Sigmoid colon (tissue), 7 donors: ENCODE measurements around the gene RNF10. TPM values are rescaled to one million over a fixed set of nuclear protein-coding genes. Genes with fewer than 3 reads are reported as not detected.
A peak's percentile ranks its signal among the peaks of the same experiment; 100 is the strongest.

Experiments
- DNase-seq: peaks from one replicate; pipeline ENCODE4 v3.0.0-alpha.2; 2019
- H3K27ac ChIP-seq, 4 donors: fragments of 200-600 bp; sonication (generic); one replicate each; pipeline ENCODE4 v1.5.1; 2016 to 2019; ENCODE audit warnings: mild to moderate bottlenecking in 1 of 4
- H3K27me3 ChIP-seq, 3 donors: fragments of 200-600 bp; sonication (generic); one replicate each; pipeline ENCODE4 v1.5.1; 2019; ENCODE audit warnings: mild to moderate bottlenecking in 1 of 3
- H3K36me3 ChIP-seq, 4 donors: fragments of 200-600 bp; sonication (generic); one replicate each; pipeline ENCODE4 v1.5.1; 2016 to 2019
- H3K4me1 ChIP-seq, 4 donors: fragments of 200-600 bp; sonication (generic); one replicate each; pipeline ENCODE4 v1.5.1; 2017 to 2019
- H3K4me3 ChIP-seq, 4 donors: fragments of 200-600 bp; sonication (generic); one replicate each; pipeline ENCODE4 v1.5.1; 2017 to 2019; ENCODE audit warnings: mild to moderate bottlenecking in 2 of 4, moderate library complexity in 1 of 4
- H3K9me3 ChIP-seq, 4 donors: fragments of 200-600 bp in 3 of 4; sonication (generic) in 3 of 4; one replicate each; pipeline versions ENCODE4 v1.5.1 to v1.6.1; 2013 to 2019
- EP300 ChIP-seq, 4 donors: sonication (generic); formaldehyde crosslinking; IDR thresholded peaks; one replicate each; pipeline ENCODE4 v1.6.1; 2017; ENCODE audit warnings: antibody characterized with exemption in 4 of 4
- POLR2A ChIP-seq, 2 donors: fragments of 450-650 bp; IDR thresholded peaks; one replicate each; pipeline ENCODE4 v1.6.1; 2016; ENCODE audit warnings: antibody characterized with exemption in 2 of 2, mild to moderate bottlenecking in 2 of 2, moderate library complexity in 2 of 2
- POLR2AphosphoS5 ChIP-seq, 4 donors: sonication (generic); formaldehyde crosslinking; IDR thresholded peaks; one replicate each; pipeline ENCODE4 v1.6.1; 2017; ENCODE audit warnings: antibody characterized with exemption in 4 of 4
- WGBS, 2 donors: extraction: QIAGEN DNeasy Blood & Tissue Kit; methylation state at CpG; one replicate each; pipeline ENCODE4 v1.1.7; 2013; 5-methylcytosine and 5-hydroxymethylcytosine counted together
- intact Hi-C: fragments of 100-400 bp; cut with DNase I; formaldehyde crosslinking; loops from one replicate; pipeline ENCODE4 v1.15.1; 2023
- polyA plus RNA-seq, 3 donors: library from polyadenylated mRNA; stranded (reverse); fragments of 200-250 nt; gene quantifications; one replicate each; pipeline ENCODE4 v1.2.3, GENCODE V29; 2013
- total RNA-seq, 4 donors: library from RNA; depleted of rRNA; stranded (reverse); fragments of >200 nt; gene quantifications; one replicate each; pipeline ENCODE4 v1.1.0, GENCODE V29; 2016
- TF ChIP-seq, protein P1 (sequence below), 4 experiments: fragments of 450-650 bp in 3 of 4; fragments of 200-600 bp in 1 of 4; IDR thresholded peaks; one replicate each; pipeline ENCODE4 v1.5.1; 2016 to 2019; ENCODE audit warnings: antibody characterized with exemption in 4 of 4, mild to moderate bottlenecking in 3 of 4, moderate library complexity in 2 of 4
- donor health status: healthy with polysubstance abuse.
- donor health status: Bipolar disorder and iron deficiency.
- donor health status: healthy.

Gene RNF10
- total and polyA plus RNA-seq, 7 donors, result 106 to 177 (median 115) TPM

GRCh38 chr12:120583478-120584030, 49.4 kb downstream of the RNF10 start:
- no peaks in the 10 kb centered on the region for H3K9me3 ChIP-seq
- H3K27ac ChIP-seq, result no peak overlapping the region
- H3K4me3 ChIP-seq, result no peak overlapping the region
- TF ChIP-seq POLR2AphosphoS5 (IDR thresholded peaks at IDR 0.05), result no peak
- no peak for TF ChIP-seq POLR2A (IDR thresholded peaks at IDR 0.05)
- TF ChIP-seq, protein P1, sequence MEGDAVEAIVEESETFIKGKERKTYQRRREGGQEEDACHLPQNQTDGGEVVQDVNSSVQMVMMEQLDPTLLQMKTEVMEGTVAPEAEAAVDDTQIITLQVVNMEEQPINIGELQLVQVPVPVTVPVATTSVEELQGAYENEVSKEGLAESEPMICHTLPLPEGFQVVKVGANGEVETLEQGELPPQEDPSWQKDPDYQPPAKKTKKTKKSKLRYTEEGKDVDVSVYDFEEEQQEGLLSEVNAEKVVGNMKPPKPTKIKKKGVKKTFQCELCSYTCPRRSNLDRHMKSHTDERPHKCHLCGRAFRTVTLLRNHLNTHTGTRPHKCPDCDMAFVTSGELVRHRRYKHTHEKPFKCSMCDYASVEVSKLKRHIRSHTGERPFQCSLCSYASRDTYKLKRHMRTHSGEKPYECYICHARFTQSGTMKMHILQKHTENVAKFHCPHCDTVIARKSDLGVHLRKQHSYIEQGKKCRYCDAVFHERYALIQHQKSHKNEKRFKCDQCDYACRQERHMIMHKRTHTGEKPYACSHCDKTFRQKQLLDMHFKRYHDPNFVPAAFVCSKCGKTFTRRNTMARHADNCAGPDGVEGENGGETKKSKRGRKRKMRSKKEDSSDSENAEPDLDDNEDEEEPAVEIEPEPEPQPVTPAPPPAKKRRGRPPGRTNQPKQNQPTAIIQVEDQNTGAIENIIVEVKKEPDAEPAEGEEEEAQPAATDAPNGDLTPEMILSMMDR (IDR thresholded peaks at IDR 0.05), result peak; percentile 87 to 92 (median 88)
- no peak for TF ChIP-seq EP300 (IDR thresholded peaks at IDR 0.05)
- intact Hi-C loops, result loop anchor here (2.0 to 5.0 kb wide), 6 partner anchors 65 to 529 kb away; partner anchors contain the start of gene DYNLL1
- DNase-seq, result peak; percentile 85
- H3K27me3 ChIP-seq, result no peaks in the 10 kb centered on the region
- H3K36me3 ChIP-seq, result peaks cover 0 to 15% (median 7%) of the 10 kb centered on the region in 4 donors
- peaks cover 0 to 38% (median 36%) of the 10 kb centered on the region in 4 donors for H3K4me1 ChIP-seq
- WGBS, 2 donors, result 11 to 17% methylated on average over 20 of the region's 20 CpGs

- H3K36me3 ChIP-seq, result peaks cover 0 to 6% (median under 1%) of the 10 kb centered on the region in 4 donors
- WGBS, 2 donors, result 1 to 2% methylated on average over 65 of the region's 65 CpGs
- H3K4me1 ChIP-seq, result peaks cover 0 to 38% (median 36%) of the 10 kb centered on the region in 4 donors
- DNase-seq, result peak; percentile 68
- H3K9me3 ChIP-seq, result no peaks in the 10 kb centered on the region
- no peaks in the 10 kb centered on the region for H3K27me3 ChIP-seq
- peak overlapping the region; percentile 22 to 52 (median 44) for H3K4me3 ChIP-seq
- TF ChIP-seq EP300 (IDR thresholded peaks at IDR 0.05), result no peak
- TF ChIP-seq, protein P1 (IDR thresholded peaks at IDR 0.05), result peak in 2 of 4 experiments; percentile 33 to 35
- intact Hi-C loops, result loop anchor here (2.0 to 5.0 kb wide), 3 partner anchors 64 to 528 kb away; partner anchors contain the start of gene DYNLL1
- H3K27ac ChIP-seq, result peak overlapping the region in 3 of 4 donors; percentile 3 to 36 (median 34)
These were observed 50.4 kb downstream of the RNF10 start for GRCh38 chr12:120584343-120585149.

DNA sequence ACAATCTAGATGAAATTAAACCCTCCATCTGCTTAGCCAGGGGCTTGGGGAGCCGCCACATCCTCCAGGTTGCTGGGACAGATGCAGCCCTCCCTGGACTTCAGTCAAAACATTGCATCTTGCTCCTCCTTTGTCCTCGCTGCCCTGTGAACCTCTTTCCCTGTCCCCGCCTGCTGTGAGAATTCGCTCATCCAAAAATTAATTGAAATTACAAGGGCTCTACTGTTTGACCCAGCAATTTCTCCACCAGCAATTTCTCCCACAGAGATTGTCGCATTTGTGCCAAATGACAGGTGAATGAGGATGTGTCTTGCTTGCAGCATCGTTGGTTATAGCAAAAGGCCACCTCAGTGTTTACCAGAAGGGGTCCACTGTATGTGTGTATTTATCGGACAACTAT, 52.0 kb downstream of the RNF10 start:
- H3K36me3 ChIP-seq, result no peaks in the 10 kb centered on the region
- no peaks in the 10 kb centered on the region for H3K27me3 ChIP-seq
- DNase-seq, result no peak
- H3K27ac ChIP-seq, result no peak overlapping the region
- 70 to 74% methylated on average over 7 of the region's 7 CpGs for WGBS, 2 donors
- H3K4me1 ChIP-seq, result peaks cover 0 to 31% (median 26%) of the 10 kb centered on the region in 4 donors
- no peak overlapping the region for H3K4me3 ChIP-seq
- intact Hi-C loops, result no loop called here
- TF ChIP-seq POLR2AphosphoS5 (IDR thresholded peaks at IDR 0.05) (no peak), EP300 (IDR thresholded peaks at IDR 0.05) (no peak), POLR2A (IDR thresholded peaks at IDR 0.05) (no peak)
- TF ChIP-seq, protein P1 (IDR thresholded peaks at IDR 0.05), result no peak
- H3K9me3 ChIP-seq, result no peaks in the 10 kb centered on the region

GRCh38 chr12:120586860-120587259, 52.7 kb downstream of the RNF10 start:
- DNase-seq, result no peak
- no peak for TF ChIP-seq EP300 (IDR thresholded peaks at IDR 0.05)
- TF ChIP-seq, protein P1 (IDR thresholded peaks at IDR 0.05), result no peak
- no peak for TF ChIP-seq POLR2AphosphoS5 (IDR thresholded peaks at IDR 0.05)
- no peak for TF ChIP-seq POLR2A (IDR thresholded peaks at IDR 0.05)
- WGBS, 2 donors, result 90 to 94% methylated on average over 2 of the region's 2 CpGs
- no peaks in the 10 kb centered on the region for H3K9me3 ChIP-seq
- no peak overlapping the region for H3K27ac ChIP-seq
- H3K36me3 ChIP-seq, result no peaks in the 10 kb centered on the region
- H3K4me1 ChIP-seq, result peaks cover 0 to 26% (median 22%) of the 10 kb centered on the region in 4 donors
- intact Hi-C loops, result no loop called here
- H3K27me3 ChIP-seq, result no peaks in the 10 kb centered on the region
- H3K4me3 ChIP-seq, result no peak overlapping the region
